Mucosa of rectum (tissue), 2 donors: Measurements from ENCODE around the gene USP40.

Source experiments
- H3K27ac ChIP-seq, 2 donors: one replicate each; pipeline ENCODE4 v1.7.0; 2013; ENCODE audit warnings: inconsistent platforms in 2 of 2, low read depth in 2 of 2, low read length in 2 of 2
- H3K27me3 ChIP-seq, 2 donors: one replicate each; pipeline ENCODE4 v1.7.0; 2013; ENCODE audit warnings: low read length in 2 of 2; ENCODE audit not compliant: control insufficient read depth in 2 of 2, insufficient read depth in 2 of 2
- H3K36me3 ChIP-seq, 2 donors: one replicate each; pipeline ENCODE4 v1.7.0; 2013; ENCODE audit warnings: low read length in 2 of 2; ENCODE audit not compliant: control insufficient read depth in 2 of 2, insufficient read depth in 2 of 2
- H3K4me1 ChIP-seq, 2 donors: one replicate each; pipeline ENCODE4 v1.7.0; 2013; ENCODE audit warnings: low read length in 2 of 2, mild to moderate bottlenecking in 1 of 2; ENCODE audit not compliant: control insufficient read depth in 2 of 2, insufficient read depth in 2 of 2
- H3K4me3 ChIP-seq, 2 donors: one replicate each; pipeline ENCODE4 v1.7.0; 2013; ENCODE audit warnings: low read length in 2 of 2
- H3K9ac ChIP-seq, 2 donors: one replicate each; pipeline ENCODE4 v1.7.0; 2013; ENCODE audit warnings: low read length in 2 of 2, low read depth in 1 of 2, mild to moderate bottlenecking in 1 of 2
- H3K9me3 ChIP-seq, 2 donors: one replicate each; pipeline ENCODE4 v1.7.0; 2013; ENCODE audit warnings: low read length in 2 of 2; ENCODE audit not compliant: control insufficient read depth in 2 of 2
- donor health status: healthy.
- donor health status: Normal muscosa, but diverticular disease.

USP40 gene

GRCh38 chr2:233461481-233461891 is 105.1 kb downstream of the USP40 start:
- no peak overlapping the region for H3K4me3 ChIP-seq
- no peaks in the 10 kb centered on the region for H3K9me3 ChIP-seq
- H3K36me3 ChIP-seq = peaks cover 60 to 85% of the 10 kb centered on the region in 2 donors
- H3K27ac ChIP-seq = no peak overlapping the region
- H3K27me3 ChIP-seq = no peaks in the 10 kb centered on the region
- H3K4me1 ChIP-seq = peaks cover 0 to 2% of the 10 kb centered on the region in 2 donors
- no peak overlapping the region for H3K9ac ChIP-seq

GRCh38 chr2:233460726-233461441 is 105.7 kb downstream of the USP40 start:
- peaks cover 0 to 2% of the 10 kb centered on the region in 2 donors for H3K4me1 ChIP-seq
- no peak overlapping the region for H3K4me3 ChIP-seq
- no peaks in the 10 kb centered on the region for H3K9me3 ChIP-seq
- H3K36me3 ChIP-seq = peaks cover 63 to 85% of the 10 kb centered on the region in 2 donors
- H3K9ac ChIP-seq = no peak overlapping the region
- no peak overlapping the region for H3K27ac ChIP-seq
- H3K27me3 ChIP-seq = no peaks in the 10 kb centered on the region

- no peaks in the 10 kb centered on the region for H3K9me3 ChIP-seq
- H3K27me3 ChIP-seq = no peaks in the 10 kb centered on the region
- H3K4me1 ChIP-seq = peaks cover 0 to 2% of the 10 kb centered on the region in 2 donors
- peaks cover 68 to 90% of the 10 kb centered on the region in 2 donors for H3K36me3 ChIP-seq
- H3K4me3 ChIP-seq = no peak overlapping the region
- no peak overlapping the region for H3K27ac ChIP-seq
- no peak overlapping the region for H3K9ac ChIP-seq
These were observed 107.2 kb downstream of the USP40 start for GRCh38 chr2:233459426-233459825.

- Histone ChIP-seq H3K36me3 (peaks cover 65 to 89% of the 10 kb centered on the region in 2 donors), H3K4me1 (peaks cover 0 to 2% of the 10 kb centered on the region in 2 donors), H3K27ac (no peak overlapping the region), H3K4me3 (no peak overlapping the region), H3K27me3 (no peaks in the 10 kb centered on the region), H3K9ac (no peak overlapping the region), H3K9me3 (no peaks in the 10 kb centered on the region)
These were observed 107.8 kb downstream of the USP40 start for GRCh38 chr2:233458826-233459225.

- no peak overlapping the region for H3K27ac ChIP-seq
- no peak overlapping the region for H3K4me3 ChIP-seq
- peaks cover 64 to 85% of the 10 kb centered on the region in 2 donors for H3K36me3 ChIP-seq
- no peak overlapping the region for H3K9ac ChIP-seq
- H3K4me1 ChIP-seq = peaks cover 0 to 2% of the 10 kb centered on the region in 2 donors
- H3K27me3 ChIP-seq = no peaks in the 10 kb centered on the region
- H3K9me3 ChIP-seq = no peaks in the 10 kb centered on the region
These were observed 108.5 kb downstream of the USP40 start for GRCh38 chr2:233458031-233458610.

GRCh38 chr2:233457356-233457755 is 109.2 kb downstream of the USP40 start:
- H3K9me3 ChIP-seq = no peaks in the 10 kb centered on the region
- no peak overlapping the region for H3K27ac ChIP-seq
- peaks cover 64 to 83% of the 10 kb centered on the region in 2 donors for H3K36me3 ChIP-seq
- no peak overlapping the region for H3K9ac ChIP-seq
- no peaks in the 10 kb centered on the region for H3K27me3 ChIP-seq
- H3K4me1 ChIP-seq = peaks cover 0 to 2% of the 10 kb centered on the region in 2 donors
- no peak overlapping the region for H3K4me3 ChIP-seq

GRCh38 chr2:233456934-233457333 is 109.6 kb downstream of the USP40 start:
- no peaks in the 10 kb centered on the region for H3K9me3 ChIP-seq
- H3K9ac ChIP-seq = no peak overlapping the region
- H3K27me3 ChIP-seq = no peaks in the 10 kb centered on the region
- no peak overlapping the region for H3K4me3 ChIP-seq
- H3K36me3 ChIP-seq = peaks cover 64 to 83% of the 10 kb centered on the region in 2 donors
- H3K27ac ChIP-seq = no peak overlapping the region
- H3K4me1 ChIP-seq = peaks cover 0 to 2% of the 10 kb centered on the region in 2 donors

GRCh38 chr2:233456111-233456510 is 110.5 kb downstream of the USP40 start:
- Histone ChIP-seq H3K9me3 (no peaks in the 10 kb centered on the region), H3K4me1 (peaks cover 0 to 2% of the 10 kb centered on the region in 2 donors), H3K9ac (no peak overlapping the region), H3K36me3 (peaks cover 65 to 80% of the 10 kb centered on the region in 2 donors), H3K27me3 (no peaks in the 10 kb centered on the region), H3K4me3 (no peak overlapping the region), H3K27ac (no peak overlapping the region)

GRCh38 chr2:233455491-233455890 is 111.1 kb downstream of the USP40 start:
- Histone ChIP-seq H3K36me3 (peaks cover 70 to 82% of the 10 kb centered on the region in 2 donors), H3K9me3 (no peaks in the 10 kb centered on the region), H3K27me3 (no peaks in the 10 kb centered on the region), H3K4me1 (peaks cover 0 to 2% of the 10 kb centered on the region in 2 donors), H3K27ac (no peak overlapping the region), H3K9ac (no peak overlapping the region), H3K4me3 (no peak overlapping the region)

GRCh38 chr2:233455006-233455405 is 111.6 kb downstream of the USP40 start:
- Histone ChIP-seq H3K27ac (no peak overlapping the region), H3K4me1 (peaks cover 0 to under 1% of the 10 kb centered on the region in 2 donors), H3K4me3 (no peak overlapping the region), H3K27me3 (no peaks in the 10 kb centered on the region), H3K9ac (no peak overlapping the region), H3K9me3 (no peaks in the 10 kb centered on the region), H3K36me3 (peaks cover 75 to 83% of the 10 kb centered on the region in 2 donors)
